ENCODE measurements around the gene OMP. TPM values are rescaled to one million over a fixed set of nuclear protein-coding genes. Genes with fewer than 3 reads are reported as not detected.

Gene OMP
- total RNA-seq, 3 donors from 2014 or later, result not detected

DNA sequence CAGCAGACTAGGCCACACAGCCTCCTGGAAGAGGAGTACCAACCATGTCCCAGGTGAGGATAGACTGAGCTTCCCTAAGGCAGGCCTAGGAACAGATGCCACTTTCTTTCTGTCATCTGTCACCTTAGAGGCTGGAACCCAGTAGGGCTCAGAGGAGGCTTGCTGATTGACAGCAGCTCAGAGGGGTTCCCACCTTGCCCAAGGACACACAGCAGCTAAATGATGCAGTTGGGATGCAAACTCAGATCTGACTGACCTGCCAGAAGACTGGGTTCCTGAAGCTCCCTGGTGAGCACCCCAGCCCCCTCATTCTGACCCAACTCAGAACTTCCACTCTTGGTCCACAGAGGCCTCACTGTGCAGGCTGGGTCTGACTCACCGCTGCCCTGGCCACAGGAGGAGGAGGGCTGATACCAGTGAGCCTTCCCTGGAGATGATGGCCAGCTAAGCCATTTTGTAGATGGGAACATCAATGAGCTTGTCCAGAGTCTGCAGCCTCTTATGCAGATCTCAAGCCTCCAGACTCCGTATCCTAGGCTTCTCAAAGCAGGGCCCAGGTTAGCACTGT lies 21.9 kb upstream of the OMP start:
- Histone ChIP-seq H3K27ac (no peak overlapping the region), H3K4me1 (no peaks in the 10 kb centered on the region), H3K27me3 (no peaks in the 10 kb centered on the region), H3K36me3 (no peaks in the 10 kb centered on the region), H3K9me3 (no peaks in the 10 kb centered on the region), H3K4me3 (no peak overlapping the region)
- intact Hi-C loops (cut with DNase I; ENCODE audit: low total_unique reads), result no loop called here
- TF ChIP-seq POLR2A (IDR thresholded peaks at IDR 0.05), result no peak
- no peak for TF ChIP-seq POLR2AphosphoS5 (IDR thresholded peaks at IDR 0.05)
- TF ChIP-seq, protein P1, sequence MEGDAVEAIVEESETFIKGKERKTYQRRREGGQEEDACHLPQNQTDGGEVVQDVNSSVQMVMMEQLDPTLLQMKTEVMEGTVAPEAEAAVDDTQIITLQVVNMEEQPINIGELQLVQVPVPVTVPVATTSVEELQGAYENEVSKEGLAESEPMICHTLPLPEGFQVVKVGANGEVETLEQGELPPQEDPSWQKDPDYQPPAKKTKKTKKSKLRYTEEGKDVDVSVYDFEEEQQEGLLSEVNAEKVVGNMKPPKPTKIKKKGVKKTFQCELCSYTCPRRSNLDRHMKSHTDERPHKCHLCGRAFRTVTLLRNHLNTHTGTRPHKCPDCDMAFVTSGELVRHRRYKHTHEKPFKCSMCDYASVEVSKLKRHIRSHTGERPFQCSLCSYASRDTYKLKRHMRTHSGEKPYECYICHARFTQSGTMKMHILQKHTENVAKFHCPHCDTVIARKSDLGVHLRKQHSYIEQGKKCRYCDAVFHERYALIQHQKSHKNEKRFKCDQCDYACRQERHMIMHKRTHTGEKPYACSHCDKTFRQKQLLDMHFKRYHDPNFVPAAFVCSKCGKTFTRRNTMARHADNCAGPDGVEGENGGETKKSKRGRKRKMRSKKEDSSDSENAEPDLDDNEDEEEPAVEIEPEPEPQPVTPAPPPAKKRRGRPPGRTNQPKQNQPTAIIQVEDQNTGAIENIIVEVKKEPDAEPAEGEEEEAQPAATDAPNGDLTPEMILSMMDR (IDR thresholded peaks at IDR 0.05), result no peak
- no peak for DNase-seq (ENCODE audit: low spot score in 2 of 2)

DNA sequence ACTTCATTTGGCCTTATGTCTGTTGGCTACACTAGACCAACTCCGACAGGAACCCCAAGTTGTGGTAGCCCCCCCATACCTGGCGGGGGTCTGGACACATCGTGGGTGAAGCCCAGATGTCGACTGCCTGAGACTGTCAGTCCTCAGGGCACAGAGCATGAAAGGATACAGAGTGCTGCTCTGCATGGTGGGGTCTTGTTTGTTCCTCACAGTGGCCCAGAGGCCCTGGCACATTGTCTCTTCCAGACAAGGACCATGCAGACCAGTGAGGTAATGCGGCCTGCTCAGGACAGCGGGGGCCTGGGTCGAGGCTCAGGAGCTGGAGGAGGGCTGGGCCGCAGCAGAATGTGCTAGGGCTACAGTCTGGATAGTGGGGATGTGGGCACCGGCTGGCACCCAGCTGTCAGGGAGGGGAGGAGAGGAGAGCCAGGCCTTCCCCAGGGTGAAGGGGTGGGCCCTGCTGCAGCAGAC lies 21.2 kb upstream of the OMP start:
- Histone ChIP-seq H3K4me3 (no peak overlapping the region), H3K27ac (no peak overlapping the region), H3K36me3 (no peaks in the 10 kb centered on the region), H3K27me3 (no peaks in the 10 kb centered on the region), H3K4me1 (no peaks in the 10 kb centered on the region), H3K9me3 (no peaks in the 10 kb centered on the region)
- DNase-seq (ENCODE audit: low spot score in 2 of 2), result peak in 1 of 2 donors; percentile 36
- TF ChIP-seq POLR2AphosphoS5 (IDR thresholded peaks at IDR 0.05), result no peak
- no peak for TF ChIP-seq POLR2A (IDR thresholded peaks at IDR 0.05)
- TF ChIP-seq, protein P1 (IDR thresholded peaks at IDR 0.05), result no peak
- intact Hi-C loops (cut with DNase I; ENCODE audit: low total_unique reads), result no loop called here

DNA sequence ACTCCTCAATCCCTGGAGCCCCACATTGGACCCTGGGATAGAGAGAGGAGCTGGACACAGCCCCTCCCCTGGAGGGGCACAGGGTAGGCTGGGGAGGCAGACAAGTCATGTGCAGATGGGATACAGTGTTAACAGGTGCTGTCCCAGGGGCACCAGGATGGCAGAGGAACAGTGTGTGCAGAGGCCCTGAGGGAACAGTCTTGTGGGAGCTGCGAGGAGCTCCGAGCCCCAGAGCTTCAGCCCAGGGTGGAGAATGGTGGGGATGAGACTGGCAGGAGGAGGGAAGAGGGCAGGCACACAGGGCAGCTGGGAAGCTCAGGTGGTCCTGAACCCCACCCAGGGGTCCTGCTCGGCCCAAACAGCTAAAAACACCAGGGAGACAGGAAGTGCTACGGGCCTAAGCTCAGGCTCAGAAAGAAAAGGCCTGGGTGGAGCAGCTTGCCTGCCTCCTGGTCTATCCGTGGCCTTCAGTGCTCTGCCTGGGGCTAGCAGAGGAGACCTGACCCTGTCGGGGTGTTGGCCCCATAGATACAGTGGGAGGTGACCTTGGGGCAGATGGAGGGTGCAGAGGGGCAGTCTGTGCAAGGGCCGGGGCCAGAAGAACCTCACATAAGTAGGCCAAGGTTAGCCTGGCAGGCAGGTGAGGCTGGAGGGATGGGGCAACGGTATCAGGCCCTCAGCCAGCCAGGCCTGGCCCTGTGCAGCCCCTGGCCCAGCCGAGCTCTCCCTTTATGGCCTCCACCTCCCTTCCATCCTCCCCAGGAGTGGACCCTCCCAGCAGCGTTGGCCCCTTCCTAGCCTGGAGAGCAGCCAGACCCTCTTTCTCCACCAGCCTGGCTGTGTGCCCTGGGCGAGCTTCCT lies 20.4 kb upstream of the OMP start:
- Histone ChIP-seq H3K27ac (peak overlapping the region; percentile 24 to 84), H3K9me3 (no peaks in the 10 kb centered on the region), H3K27me3 (no peaks in the 10 kb centered on the region), H3K36me3 (no peaks in the 10 kb centered on the region), H3K4me1 (no peaks in the 10 kb centered on the region), H3K4me3 (peak overlapping the region in 2 of 3 donors; percentile 3 to 38)
- intact Hi-C loops (cut with DNase I; ENCODE audit: low total_unique reads), result no loop called here
- TF ChIP-seq, protein P1 (IDR thresholded peaks at IDR 0.05), result no peak
- TF ChIP-seq POLR2AphosphoS5 (IDR thresholded peaks at IDR 0.05), result no peak
- no peak for TF ChIP-seq POLR2A (IDR thresholded peaks at IDR 0.05)
- peak in 1 of 2 donors; percentile 17 for DNase-seq (ENCODE audit: low spot score in 2 of 2)

DNA sequence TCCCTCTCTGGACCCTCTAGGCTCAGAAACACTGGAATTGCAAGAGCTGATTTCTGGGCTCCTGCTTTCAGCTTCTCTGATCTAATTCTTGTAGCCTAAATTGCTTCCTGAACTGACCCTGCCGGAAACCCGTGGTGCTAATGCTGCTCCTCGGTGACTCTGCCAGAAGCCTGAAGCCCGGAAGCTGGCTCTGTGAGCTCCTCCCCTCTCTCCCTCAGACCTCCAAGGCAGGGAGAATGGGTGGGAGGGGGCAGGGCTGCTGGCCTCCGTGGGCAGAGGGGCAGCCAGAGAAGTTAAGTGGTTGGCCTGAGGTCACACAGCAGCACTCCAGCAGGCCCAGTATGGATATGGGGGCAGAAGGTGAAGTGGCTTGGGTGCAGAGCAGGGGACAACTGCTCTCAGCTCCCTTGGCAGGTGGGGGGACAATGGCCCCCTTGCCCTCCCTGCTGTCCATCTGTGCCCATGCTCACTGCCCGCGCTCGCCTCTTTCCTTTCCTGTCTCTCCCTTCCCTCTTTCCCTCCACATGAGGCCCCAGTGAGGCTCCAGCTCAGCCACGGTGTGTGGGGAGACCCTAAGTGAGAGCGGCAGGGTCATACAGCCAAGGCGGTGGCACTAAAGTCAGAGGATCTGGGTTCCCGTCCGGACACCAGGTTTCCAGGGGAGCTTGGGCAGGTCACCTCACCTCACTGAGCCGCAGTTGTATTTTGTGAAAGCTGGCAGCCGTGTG lies 19.6 kb upstream of the OMP start:
- intact Hi-C loops (cut with DNase I; ENCODE audit: low total_unique reads), result no loop called here
- no peaks in the 10 kb centered on the region for H3K36me3 ChIP-seq
- H3K27ac ChIP-seq, result peak overlapping the region; percentile 24 to 84
- peak in 1 of 2 donors; percentile 47 for DNase-seq (ENCODE audit: low spot score in 2 of 2)
- H3K27me3 ChIP-seq, result no peaks in the 10 kb centered on the region
- H3K9me3 ChIP-seq, result no peaks in the 10 kb centered on the region
- H3K4me1 ChIP-seq, result no peaks in the 10 kb centered on the region
- TF ChIP-seq POLR2A (IDR thresholded peaks at IDR 0.05), result no peak
- no peak for TF ChIP-seq POLR2AphosphoS5 (IDR thresholded peaks at IDR 0.05)
- TF ChIP-seq, protein P1 (IDR thresholded peaks at IDR 0.05), result no peak
- peak overlapping the region in 2 of 3 donors; percentile 3 to 38 for H3K4me3 ChIP-seq
